BLaER1 treated with 17β-estradiol and CSF1 and Interleukin-3, amounts not matched to agents 10 nM and 100 nM (cell line): ENCODE measurements around the gene ATL2.

Source experiments
- H3K27ac ChIP-seq, 11 experiments: shearing (Covaris generic); formaldehyde crosslinking; 2 replicates each; pipeline ENCODE4 v1.8.1; 2022
- H3K27me3 ChIP-seq, 11 experiments: shearing (Covaris generic); formaldehyde crosslinking; 2 replicates each; pipeline ENCODE4 v1.8.1; 2022
- H3K36me3 ChIP-seq, 11 experiments: shearing (Covaris generic); formaldehyde crosslinking; 2 replicates each; pipeline ENCODE4 v1.8.1; 2022
- H3K4me1 ChIP-seq, 10 experiments: shearing (Covaris generic); formaldehyde crosslinking; 2 replicates each; pipeline ENCODE4 v1.8.1; 2022
- H3K4me2 ChIP-seq, 11 experiments: shearing (Covaris generic); formaldehyde crosslinking; 2 replicates each; pipeline ENCODE4 v1.8.1; 2022
- H3K4me3 ChIP-seq, 10 experiments: shearing (Covaris generic); formaldehyde crosslinking; 2 replicates each; pipeline ENCODE4 v1.8.1; 2022
- H3K9ac ChIP-seq, 11 experiments: shearing (Covaris generic); formaldehyde crosslinking; 2 replicates each; pipeline ENCODE4 v1.8.1; 2022
- H3K9me3 ChIP-seq, 11 experiments: shearing (Covaris generic); formaldehyde crosslinking; replicated peaks in 1 of 11; 2 replicates each; pipeline ENCODE4 v1.8.1; 2022
- H4K20me1 ChIP-seq, 11 experiments: shearing (Covaris generic); formaldehyde crosslinking; 2 replicates each; pipeline ENCODE4 v1.8.1; 2022
- Cebpa-rat ChIP-seq, 11 experiments: shearing (Covaris generic); IDR thresholded peaks; 2 replicates each; pipeline ENCODE4 v1.8.1; 2022

ATL2 gene

GRCh38 chr2:38377050-38377828 is at the start of gene ATL2:
Gene ATL2 (minus strand): TSS chr2:38377273. CDS start chr2:38377260, 13 bp downstream.
- no peak for TF ChIP-seq Cebpa-rat (IDR thresholded peaks at IDR 0.05)
- Histone ChIP-seq H3K9me3 (no peaks in the 10 kb centered on the region), H3K4me1 (peaks cover 46 to 63% (median 52%) of the 10 kb centered on the region in 10 experiments), H3K27ac (peak within 1 kb of the TSS; percentile 90 to 100 (median 99)), H3K4me3 (peak within 1 kb of the TSS; percentile 80 to 99 (median 96)), H3K36me3 (peaks cover 0 to 20% (median 2%) of the 10 kb centered on the region in 11 experiments; a peak in 4 of 22 replicates), H3K4me2 (peak within 1 kb of the TSS; percentile 80 to 95 (median 90)), H4K20me1 (peaks cover 16 to 46% (median 43%) of the 10 kb centered on the region in 11 experiments; a peak in 20 of 22 replicates), H3K9ac (peak within 1 kb of the TSS; percentile 95 to 100 (median 99)), H3K27me3 (no peaks in the 10 kb centered on the region)

- no peaks in the 10 kb centered on the region for H4K20me1 ChIP-seq
- H3K4me2 ChIP-seq = no peak overlapping the region
- H3K9me3 ChIP-seq = no peaks in the 10 kb centered on the region
- TF ChIP-seq Cebpa-rat (IDR thresholded peaks at IDR 0.05) = no peak
- no peaks in the 10 kb centered on the region for H3K4me1 ChIP-seq
- no peak overlapping the region for H3K4me3 ChIP-seq
- H3K27ac ChIP-seq = no peak overlapping the region
- H3K9ac ChIP-seq = no peak overlapping the region
- H3K27me3 ChIP-seq = no peaks in the 10 kb centered on the region
- no peaks in the 10 kb centered on the region for H3K36me3 ChIP-seq
These were observed 46.7 kb upstream of the ATL2 start for GRCh38 chr2:38423763-38424162.

GRCh38 chr2:38421274-38422056 is 44.4 kb upstream of the ATL2 start:
- Histone ChIP-seq H3K9me3 (no peaks in the 10 kb centered on the region), H4K20me1 (no peaks in the 10 kb centered on the region), H3K36me3 (no peaks in the 10 kb centered on the region), H3K9ac (no peak overlapping the region), H3K27ac (no peak overlapping the region), H3K27me3 (no peaks in the 10 kb centered on the region), H3K4me1 (no peaks in the 10 kb centered on the region), H3K4me3 (no peak overlapping the region), H3K4me2 (no peak overlapping the region)
- TF ChIP-seq Cebpa-rat (IDR thresholded peaks at IDR 0.05) = no peak

- H3K4me1 ChIP-seq = no peaks in the 10 kb centered on the region
- TF ChIP-seq Cebpa-rat (IDR thresholded peaks at IDR 0.05) = no peak
- H3K4me3 ChIP-seq = no peak overlapping the region
- H3K27me3 ChIP-seq = no peaks in the 10 kb centered on the region
- no peaks in the 10 kb centered on the region for H3K36me3 ChIP-seq
- no peak overlapping the region for H3K4me2 ChIP-seq
- no peak overlapping the region for H3K9ac ChIP-seq
- no peaks in the 10 kb centered on the region for H4K20me1 ChIP-seq
- H3K27ac ChIP-seq = no peak overlapping the region
- 0 out of 22 replicates have a peak, but pooled peaks cover 0 to 2% (median 0%) of the 10 kb centered on the region in 11 experiments for H3K9me3 ChIP-seq
These were observed 42.4 kb upstream of the ATL2 start for GRCh38 chr2:38419499-38419898.

GRCh38 chr2:38418735-38419134 is 41.7 kb upstream of the ATL2 start:
- Histone ChIP-seq H3K4me2 (no peak overlapping the region), H3K9ac (no peak overlapping the region), H3K27ac (no peak overlapping the region), H3K4me3 (no peak overlapping the region), H3K36me3 (no peaks in the 10 kb centered on the region), H3K4me1 (no peaks in the 10 kb centered on the region), H3K9me3 (peaks cover 0 to 9% (median 1%) of the 10 kb centered on the region in 11 experiments; a peak in 10 of 22 replicates), H4K20me1 (no peaks in the 10 kb centered on the region), H3K27me3 (no peaks in the 10 kb centered on the region)
- TF ChIP-seq Cebpa-rat (IDR thresholded peaks at IDR 0.05) = no peak

GRCh38 chr2:38417745-38418689 is 40.9 kb upstream of the ATL2 start:
- Histone ChIP-seq H3K4me1 (no peaks in the 10 kb centered on the region), H3K4me3 (no peak overlapping the region), H3K9me3 (peaks cover 3 to 17% (median 8%) of the 10 kb centered on the region in 11 experiments; a peak in 21 of 22 replicates), H3K27me3 (no peaks in the 10 kb centered on the region), H3K36me3 (no peaks in the 10 kb centered on the region), H3K9ac (no peak overlapping the region), H4K20me1 (no peaks in the 10 kb centered on the region), H3K4me2 (no peak overlapping the region), H3K27ac (no peak overlapping the region)
- TF ChIP-seq Cebpa-rat (IDR thresholded peaks at IDR 0.05) = no peak

GRCh38 chr2:38416296-38417036 is 39.4 kb upstream of the ATL2 start:
- Histone ChIP-seq H3K9ac (no peak overlapping the region), H3K4me3 (no peak overlapping the region), H3K9me3 (peaks cover 18 to 32% (median 23%) of the 10 kb centered on the region in 11 experiments; a peak in 21 of 22 replicates), H3K4me2 (no peak overlapping the region), H3K4me1 (no peaks in the 10 kb centered on the region), H3K36me3 (no peaks in the 10 kb centered on the region), H3K27me3 (no peaks in the 10 kb centered on the region), H4K20me1 (no peaks in the 10 kb centered on the region), H3K27ac (no peak overlapping the region)
- TF ChIP-seq Cebpa-rat (IDR thresholded peaks at IDR 0.05) = no peak

GRCh38 chr2:38415728-38416291 is 38.7 kb upstream of the ATL2 start:
- H3K9me3 ChIP-seq = peaks cover 19 to 34% (median 26%) of the 10 kb centered on the region in 11 experiments; a peak in 21 of 22 replicates
- H3K27me3 ChIP-seq = no peaks in the 10 kb centered on the region
- no peak overlapping the region for H3K9ac ChIP-seq
- no peaks in the 10 kb centered on the region for H3K36me3 ChIP-seq
- TF ChIP-seq Cebpa-rat (IDR thresholded peaks at IDR 0.05) = no peak
- H3K27ac ChIP-seq = no peak overlapping the region
- no peak overlapping the region for H3K4me2 ChIP-seq
- no peaks in the 10 kb centered on the region for H4K20me1 ChIP-seq
- H3K4me1 ChIP-seq = no peaks in the 10 kb centered on the region
- H3K4me3 ChIP-seq = no peak overlapping the region
